K562 (cell line): ENCODE data around the gene ZC3H18. TPM values are rescaled to one million over a fixed set of nuclear protein-coding genes. Genes with fewer than 3 reads are reported as not detected.

Source experiments
- ATF7 ChIP-seq: fragments of 450-650 bp; IDR thresholded peaks from 2 replicates; pipeline ENCODE4 v1.7.1; 2014; ENCODE audit warnings: mild to moderate bottlenecking, moderate library complexity
- CCNT2 ChIP-seq: IDR thresholded peaks from 2 replicates; pipeline ENCODE4 v1.6.1; 2011; ENCODE audit warnings: borderline replicate concordance, low read depth, mild to moderate bottlenecking, moderate library complexity, mixed read lengths, low read length; ENCODE audit not compliant: insufficient read length; ENCODE audit errors: extremely low read depth
- CREB1 ChIP-seq, 2 experiments: sonication (generic) in 1 of 2; formaldehyde crosslinking in 1 of 2; IDR thresholded peaks; 2 replicates each; pipeline versions ENCODE4 v1.6.1 to v1.8.0; 2012 to 2022; ENCODE audit warnings: inconsistent platforms in 1 of 2, mild to moderate bottlenecking in 1 of 2, missing genetic modification reagents in 1 of 2, moderate library complexity in 1 of 2
- ELF1 ChIP-seq: fragments of 200-800 bp; sonication (Bioruptor generic); IDR thresholded peaks from 2 replicates; pipeline ENCODE4 v1.6.1; 2016; ENCODE audit warnings: missing genetic modification characterization, missing compliant biosample characterization
- GTF2B ChIP-seq: IDR thresholded peaks from 2 replicates; pipeline ENCODE4 v1.6.1; 2011; ENCODE audit not compliant: insufficient read length; ENCODE audit errors: extremely low read depth
- KDM4B ChIP-seq, 2 experiments: fragments of 450-650 bp in 1 of 2; sonication (generic) in 1 of 2; IDR thresholded peaks; 2 replicates each; pipeline ENCODE4 v1.6.1; 2016 to 2017; ENCODE audit warnings: borderline replicate concordance in 2 of 2, antibody characterized with exemption in 1 of 2, low read depth in 1 of 2, mild to moderate bottlenecking in 1 of 2
- MEF2D ChIP-seq: conservative IDR thresholded peaks from 2 replicates; pipeline ENCODE4 v1.6.1; 2016; ENCODE audit warnings: low read depth, missing genetic modification characterization, missing compliant biosample characterization
- MXI1 ChIP-seq: IDR thresholded peaks from 2 replicates; pipeline ENCODE4 v1.6.1; 2011; ENCODE audit warnings: low read depth, mild to moderate bottlenecking, improper control_type of control experiment, low read length
- POLR2G ChIP-seq: fragments of 200-400 bp; formaldehyde crosslinking; IDR thresholded peaks from 2 replicates; pipeline ENCODE4 v1.6.1; 2017; ENCODE audit warnings: low read depth, mild to moderate bottlenecking, antibody characterized with exemption, low read length, moderate library complexity
- RBFOX2 ChIP-seq: fragments of 200-400 bp; formaldehyde crosslinking; IDR thresholded peaks from 2 replicates; pipeline ENCODE4 v1.6.1; 2017; ENCODE audit warnings: low read depth, mild to moderate bottlenecking, low read length, moderate library complexity
- ZEB2 ChIP-seq: fragments of 450-650 bp; IDR thresholded peaks from 2 replicates; pipeline ENCODE4 v1.6.1; 2016
- ZFP36 ChIP-seq: fragments of 150-350 bp; IDR thresholded peaks from 2 replicates; pipeline ENCODE4 v1.6.1; 2018; ENCODE audit warnings: low read length, low read depth; ENCODE audit not compliant: partially characterized antibody
- ZKSCAN3 ChIP-seq: fragments of 250-450 bp; sonication (Bioruptor Pico); IDR thresholded peaks from 2 replicates; pipeline ENCODE4 v1.4.0; 2020
- ZNF407 ChIP-seq: fragments of 450-650 bp; IDR thresholded peaks from 2 replicates; pipeline ENCODE4 v1.6.1; 2016; ENCODE audit warnings: low read depth
- ZNF740 ChIP-seq, 3 experiments: fragments of 200-800 bp in 1 of 3; sonication (Bioruptor generic) in 1 of 3; sonication (generic) in 1 of 3; formaldehyde crosslinking in 1 of 3; IDR thresholded peaks; 2 replicates each; pipeline versions ENCODE4 v1.6.1 to v1.8.0; 2016 to 2022; ENCODE audit warnings: mild to moderate bottlenecking in 2 of 3, missing compliant biosample characterization in 2 of 3, missing genetic modification characterization in 2 of 3, missing genetic modification reagents in 1 of 3
- polyA plus RNA-seq, 8 experiments: library from polyadenylated mRNA; depleted of rRNA in 4 of 8; stranded (reverse) in 5 of 8; unstranded in 3 of 8; fragments of >200 nt; fragmentation: Nextera tagmentation in 2 of 8; fragmentation: Illumina TruSeq in 1 of 8; extraction: Ambion mirVana in 2 of 8; extraction: Trizol in 1 of 8; gene quantifications; 2 replicates each; pipeline versions ENCODE4 v1.2.1 to v1.2.3, GENCODE V29; 2011 to 2014; ENCODE audit warnings: inconsistent platforms in 1 of 8, missing spikeins in 1 of 8
- total RNA-seq, 7 experiments: library from RNA; depleted of rRNA in 6 of 7; stranded (reverse); fragments of >200 nt in 6 of 7; fragmentation: Illumina TruSeq in 2 of 7; extraction: Trizol in 2 of 7; gene quantifications; 2 replicates each; pipeline versions ENCODE4 v1.2.1 to v1.2.3, GENCODE V29; 2011 to 2021; ENCODE audit warnings: low replicate concordance in 1 of 7

ZC3H18 gene
- total and polyA plus RNA-seq, 9 of the 15 experiments (the other 6 are each of a cell fraction or from before 2014, with no cell fraction given), result 1.7 to 88.7 (median 26.9) TPM

GRCh38 chr16:88638323-88639230 is 68.4 kb downstream of the ZC3H18 start, which contains the start of gene IL17C (continued):
- no peak for TF ChIP-seq ZNF407
- TF ChIP-seq KDM4B (IDR thresholded peaks at IDR 0.05; ENCODE audit: borderline replicate concordance in 2 of 2, low read depth in 1 of 2), result no peak
- 0 out of 2 replicates have a peak, but pooled peaks have one; percentile 3 for TF ChIP-seq POLR2G
- TF ChIP-seq CREB1 (IDR thresholded peaks at IDR 0.05), result no peak
- no peak for TF ChIP-seq CREB1 (CRISPR knock-in tag; IDR thresholded peaks at IDR 0.05)
- TF ChIP-seq ZNF740 (CRISPR knock-in tag; IDR thresholded peaks at IDR 0.05), result peak; percentile 91
- no peak for TF ChIP-seq ZNF740 (tag; IDR thresholded peaks at IDR 0.05)
- no peak for TF ChIP-seq ELF1 (tag)
- no peak; the same call in 1 of the 2 replicates for TF ChIP-seq RBFOX2
- TF ChIP-seq MXI1, result no peak
- TF ChIP-seq ZKSCAN3 (CRISPR knock-in tag), result no peak
- no peak for TF ChIP-seq GTF2B
- TF ChIP-seq ZFP36, result peak; percentile 57
- no peak for TF ChIP-seq MEF2D (tag)
- no peak for TF ChIP-seq CCNT2
- TF ChIP-seq ATF7, result no peak
- 0 out of 2 replicates have a peak, but pooled peaks have one; percentile 53 for TF ChIP-seq ZEB2
